Measurements from ENCODE around the gene BPIFB4. TPM values are rescaled to one million over a fixed set of nuclear protein-coding genes. Genes with fewer than 3 reads are reported as not detected.

Gene BPIFB4
- total and polyA plus RNA-seq, 2 experiments from 2014 or later = not detected

- Mint-ChIP-seq H3K27me3 (ENCODE audit: insufficient read depth, low read depth, poor library complexity) (peaks cover 10% of the 10 kb centered on the region), H3K4me3 (no peak overlapping the region), H3K36me3 (ENCODE audit: low read depth) (no peaks in the 10 kb centered on the region; the same call in 2 of the 3 replicates), H3K4me1 (no peaks in the 10 kb centered on the region; the same call in 2 of the 3 replicates), H3K9me3 (no peaks in the 10 kb centered on the region; the same call in 2 of the 3 replicates), H3K27ac (peak overlapping the region; percentile 65; the same call in 1 of the 2 replicates)
- no peak for ATAC-seq
- no peaks in the 10 kb centered on the region for H4K20me1 ChIP-seq (replicated peaks; ENCODE audit: insufficient read depth)
- no peaks in the 10 kb centered on the region for H3F3A ChIP-seq (replicated peaks; ENCODE audit: low read depth)
- H3K27ac ChIP-seq (ENCODE audit: low read depth) = no peak overlapping the region
- H2AFZ ChIP-seq = no peak overlapping the region
- TF ChIP-seq STAT1 (IDR thresholded peaks at IDR 0.05; ENCODE audit: unreplicated experiment) (no peak), ZNF331 (CRISPR knock-in tag; IDR thresholded peaks at IDR 0.05; ENCODE audit: low read depth) (no peak), REST (IDR thresholded peaks at IDR 0.05; ENCODE audit: unreplicated experiment) (no peak), EZH2 (IDR thresholded peaks at IDR 0.05; ENCODE audit: low read depth, unreplicated experiment) (no peak), ZNF114 (CRISPR knock-in tag; IDR thresholded peaks at IDR 0.05) (no peak), EZH2phosphoT487 (IDR thresholded peaks at IDR 0.05; ENCODE audit: unreplicated experiment) (no peak), CREB1 (CRISPR knock-in tag; IDR thresholded peaks at IDR 0.05; ENCODE audit: low read depth) (no peak), NANOG (IDR thresholded peaks at IDR 0.05; ENCODE audit: borderline replicate concordance) (no peak), POLR2AphosphoS5 (IDR thresholded peaks at IDR 0.05; ENCODE audit: low read depth) (no peak), ETS1 (IDR thresholded peaks at IDR 0.05) (no peak), JUNB (IDR thresholded peaks at IDR 0.05; ENCODE audit: unreplicated experiment) (no peak)
- TF ChIP-seq, protein P1, sequence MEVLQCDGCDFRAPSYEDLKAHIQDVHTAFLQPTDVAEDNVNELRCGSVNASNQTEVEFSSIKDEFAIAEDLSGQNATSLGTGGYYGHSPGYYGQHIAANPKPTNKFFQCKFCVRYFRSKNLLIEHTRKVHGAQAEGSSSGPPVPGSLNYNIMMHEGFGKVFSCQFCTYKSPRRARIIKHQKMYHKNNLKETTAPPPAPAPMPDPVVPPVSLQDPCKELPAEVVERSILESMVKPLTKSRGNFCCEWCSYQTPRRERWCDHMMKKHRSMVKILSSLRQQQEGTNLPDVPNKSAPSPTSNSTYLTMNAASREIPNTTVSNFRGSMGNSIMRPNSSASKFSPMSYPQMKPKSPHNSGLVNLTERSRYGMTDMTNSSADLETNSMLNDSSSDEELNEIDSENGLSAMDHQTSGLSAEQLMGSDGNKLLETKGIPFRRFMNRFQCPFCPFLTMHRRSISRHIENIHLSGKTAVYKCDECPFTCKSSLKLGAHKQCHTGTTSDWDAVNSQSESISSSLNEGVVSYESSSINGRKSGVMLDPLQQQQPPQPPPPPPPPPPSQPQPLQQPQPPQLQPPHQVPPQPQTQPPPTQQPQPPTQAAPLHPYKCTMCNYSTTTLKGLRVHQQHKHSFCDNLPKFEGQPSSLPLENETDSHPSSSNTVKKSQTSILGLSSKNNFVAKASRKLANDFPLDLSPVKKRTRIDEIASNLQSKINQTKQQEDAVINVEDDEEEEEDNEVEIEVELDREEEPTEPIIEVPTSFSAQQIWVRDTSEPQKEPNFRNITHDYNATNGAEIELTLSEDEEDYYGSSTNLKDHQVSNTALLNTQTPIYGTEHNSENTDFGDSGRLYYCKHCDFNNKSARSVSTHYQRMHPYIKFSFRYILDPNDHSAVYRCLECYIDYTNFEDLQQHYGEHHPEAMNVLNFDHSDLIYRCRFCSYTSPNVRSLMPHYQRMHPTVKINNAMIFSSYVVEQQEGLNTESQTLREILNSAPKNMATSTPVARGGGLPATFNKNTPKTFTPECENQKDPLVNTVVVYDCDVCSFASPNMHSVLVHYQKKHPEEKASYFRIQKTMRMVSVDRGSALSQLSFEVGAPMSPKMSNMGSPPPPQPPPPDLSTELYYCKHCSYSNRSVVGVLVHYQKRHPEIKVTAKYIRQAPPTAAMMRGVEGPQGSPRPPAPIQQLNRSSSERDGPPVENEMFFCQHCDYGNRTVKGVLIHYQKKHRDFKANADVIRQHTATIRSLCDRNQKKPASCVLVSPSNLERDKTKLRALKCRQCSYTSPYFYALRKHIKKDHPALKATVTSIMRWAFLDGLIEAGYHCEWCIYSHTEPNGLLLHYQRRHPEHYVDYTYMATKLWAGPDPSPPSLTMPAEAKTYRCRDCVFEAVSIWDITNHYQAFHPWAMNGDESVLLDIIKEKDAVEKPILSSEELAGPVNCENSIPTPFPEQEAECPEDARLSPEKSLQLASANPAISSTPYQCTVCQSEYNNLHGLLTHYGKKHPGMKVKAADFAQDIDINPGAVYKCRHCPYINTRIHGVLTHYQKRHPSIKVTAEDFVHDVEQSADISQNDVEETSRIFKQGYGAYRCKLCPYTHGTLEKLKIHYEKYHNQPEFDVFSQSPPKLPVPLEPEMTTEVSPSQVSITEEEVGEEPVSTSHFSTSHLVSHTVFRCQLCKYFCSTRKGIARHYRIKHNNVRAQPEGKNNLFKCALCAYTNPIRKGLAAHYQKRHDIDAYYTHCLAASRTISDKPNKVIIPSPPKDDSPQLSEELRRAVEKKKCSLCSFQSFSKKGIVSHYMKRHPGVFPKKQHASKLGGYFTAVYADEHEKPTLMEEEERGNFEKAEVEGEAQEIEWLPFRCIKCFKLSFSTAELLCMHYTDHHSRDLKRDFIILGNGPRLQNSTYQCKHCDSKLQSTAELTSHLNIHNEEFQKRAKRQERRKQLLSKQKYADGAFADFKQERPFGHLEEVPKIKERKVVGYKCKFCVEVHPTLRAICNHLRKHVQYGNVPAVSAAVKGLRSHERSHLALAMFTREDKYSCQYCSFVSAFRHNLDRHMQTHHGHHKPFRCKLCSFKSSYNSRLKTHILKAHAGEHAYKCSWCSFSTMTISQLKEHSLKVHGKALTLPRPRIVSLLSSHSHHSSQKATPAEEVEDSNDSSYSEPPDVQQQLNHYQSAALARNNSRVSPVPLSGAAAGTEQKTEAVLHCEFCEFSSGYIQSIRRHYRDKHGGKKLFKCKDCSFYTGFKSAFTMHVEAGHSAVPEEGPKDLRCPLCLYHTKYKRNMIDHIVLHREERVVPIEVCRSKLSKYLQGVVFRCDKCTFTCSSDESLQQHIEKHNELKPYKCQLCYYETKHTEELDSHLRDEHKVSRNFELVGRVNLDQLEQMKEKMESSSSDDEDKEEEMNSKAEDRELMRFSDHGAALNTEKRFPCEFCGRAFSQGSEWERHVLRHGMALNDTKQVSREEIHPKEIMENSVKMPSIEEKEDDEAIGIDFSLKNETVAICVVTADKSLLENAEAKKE (CRISPR knock-in tag; IDR thresholded peaks at IDR 0.05) = no peak
- TF ChIP-seq, protein P2, sequence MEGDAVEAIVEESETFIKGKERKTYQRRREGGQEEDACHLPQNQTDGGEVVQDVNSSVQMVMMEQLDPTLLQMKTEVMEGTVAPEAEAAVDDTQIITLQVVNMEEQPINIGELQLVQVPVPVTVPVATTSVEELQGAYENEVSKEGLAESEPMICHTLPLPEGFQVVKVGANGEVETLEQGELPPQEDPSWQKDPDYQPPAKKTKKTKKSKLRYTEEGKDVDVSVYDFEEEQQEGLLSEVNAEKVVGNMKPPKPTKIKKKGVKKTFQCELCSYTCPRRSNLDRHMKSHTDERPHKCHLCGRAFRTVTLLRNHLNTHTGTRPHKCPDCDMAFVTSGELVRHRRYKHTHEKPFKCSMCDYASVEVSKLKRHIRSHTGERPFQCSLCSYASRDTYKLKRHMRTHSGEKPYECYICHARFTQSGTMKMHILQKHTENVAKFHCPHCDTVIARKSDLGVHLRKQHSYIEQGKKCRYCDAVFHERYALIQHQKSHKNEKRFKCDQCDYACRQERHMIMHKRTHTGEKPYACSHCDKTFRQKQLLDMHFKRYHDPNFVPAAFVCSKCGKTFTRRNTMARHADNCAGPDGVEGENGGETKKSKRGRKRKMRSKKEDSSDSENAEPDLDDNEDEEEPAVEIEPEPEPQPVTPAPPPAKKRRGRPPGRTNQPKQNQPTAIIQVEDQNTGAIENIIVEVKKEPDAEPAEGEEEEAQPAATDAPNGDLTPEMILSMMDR (conservative IDR thresholded peaks at IDR 0.05; ENCODE audit: low read depth in 2 of 2) = no peak
- no peaks in the 10 kb centered on the region for H3K27me3 ChIP-seq (ENCODE audit: insufficient read depth)
- H3K36me3 ChIP-seq (ENCODE audit: insufficient read depth) = no peaks in the 10 kb centered on the region
- H3K4me2 ChIP-seq = no peak overlapping the region
- no peak for DNase-seq (ENCODE audit: low spot score)
- H3K9me2 ChIP-seq (ENCODE audit: insufficient read depth) = no peaks in the 10 kb centered on the region
- H3K79me2 ChIP-seq (replicated peaks; ENCODE audit: insufficient read depth) = no peaks in the 10 kb centered on the region
- no peak overlapping the region for H3K4me3 ChIP-seq
- no peaks in the 10 kb centered on the region for H3K4me1 ChIP-seq (ENCODE audit: insufficient read depth)
These were observed 16.2 kb upstream of the BPIFB4 start for GRCh38 chr20:33063271-33063670.

Measured in GM23338 (cell line).